ENCODE results near the gene SFI1.

SFI1 gene

DNA sequence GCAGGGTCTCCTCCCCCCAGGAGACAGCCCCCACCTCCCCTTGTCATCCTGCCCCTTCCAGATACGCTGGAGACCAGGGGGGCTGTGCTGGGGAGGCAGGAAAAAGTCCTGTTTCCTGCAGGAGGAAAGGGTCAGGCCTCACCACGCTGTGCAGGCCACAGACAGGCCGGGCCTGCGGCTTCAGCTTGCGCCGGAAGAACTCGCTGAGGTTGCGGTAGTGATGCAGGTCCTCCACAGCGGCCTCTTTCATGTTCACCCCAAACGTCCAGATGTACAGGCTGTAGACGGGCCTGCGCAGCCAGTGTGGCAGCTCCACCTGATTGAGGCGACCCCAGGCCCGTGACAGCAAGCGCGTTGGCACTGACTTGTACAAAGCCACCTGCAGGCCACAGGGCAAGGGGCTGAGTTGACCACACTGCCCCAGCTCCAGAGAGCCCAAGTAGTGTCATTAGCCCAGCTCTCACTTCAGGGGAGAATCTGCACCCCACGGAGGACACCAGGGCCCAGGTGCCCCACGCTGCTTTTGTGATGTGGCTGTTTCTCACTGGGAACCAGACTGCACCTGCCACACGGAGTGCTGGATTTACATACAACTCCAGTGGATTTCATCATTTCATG is 125.3 kb downstream of the SFI1 start:
- DNase-seq = no peak

DNA sequence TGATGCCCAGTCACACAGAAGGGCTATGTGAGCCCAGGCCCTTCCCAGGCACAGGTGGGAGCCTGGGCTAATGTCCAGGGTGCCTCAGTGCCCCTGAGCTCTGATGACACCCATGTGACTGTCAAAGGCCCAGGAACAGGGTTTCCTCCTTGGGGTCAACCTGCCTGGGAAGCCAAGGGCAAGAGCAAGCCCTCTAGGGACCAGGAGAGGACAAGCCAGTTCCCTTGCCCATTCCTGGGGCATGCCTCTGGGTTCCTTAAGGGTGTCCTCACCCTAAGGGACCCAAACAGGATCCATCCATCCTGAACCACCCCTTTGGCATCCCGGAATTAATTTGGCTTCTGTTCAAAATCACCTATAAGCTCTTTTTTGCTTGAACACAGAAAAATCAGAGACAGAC is 126.6 kb downstream of the SFI1 start:
- no peak for DNase-seq

DNA sequence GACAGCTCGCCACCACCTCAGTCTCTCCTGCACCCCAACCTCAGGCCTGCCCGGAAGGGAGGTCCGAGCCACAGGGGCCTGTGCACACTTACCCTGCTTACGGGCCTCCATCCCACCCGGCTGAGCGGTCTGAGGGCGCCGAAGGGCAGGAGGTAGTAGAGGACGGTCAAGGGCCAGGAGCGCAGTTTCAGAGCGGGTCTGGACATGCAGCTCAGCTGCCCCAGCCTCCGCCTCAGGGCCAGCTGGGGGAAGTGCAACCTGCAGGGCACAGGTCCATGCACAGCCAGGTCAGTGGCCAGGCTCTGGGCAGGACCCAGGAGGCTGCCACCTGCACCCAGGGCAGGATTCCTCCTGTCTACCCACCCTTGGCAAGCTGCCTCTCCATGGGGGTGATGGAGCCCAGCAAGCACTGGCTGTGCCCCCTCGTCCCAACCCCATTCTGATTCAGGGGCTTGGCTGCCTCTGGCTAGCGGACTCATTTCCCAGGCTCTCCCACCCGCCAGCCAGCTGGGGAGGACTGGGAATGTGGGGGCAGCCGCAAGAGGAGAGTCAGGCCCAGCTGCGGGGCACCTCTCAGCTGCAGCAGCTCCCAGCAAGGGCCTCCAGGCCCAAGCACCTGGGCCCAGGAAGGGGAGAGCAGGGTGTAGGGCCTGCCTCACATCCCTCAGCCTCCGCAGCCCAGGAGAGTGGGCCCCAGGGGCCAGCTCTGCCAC is 127.4 kb downstream of the SFI1 start:
- DNase-seq = no peak

DNA sequence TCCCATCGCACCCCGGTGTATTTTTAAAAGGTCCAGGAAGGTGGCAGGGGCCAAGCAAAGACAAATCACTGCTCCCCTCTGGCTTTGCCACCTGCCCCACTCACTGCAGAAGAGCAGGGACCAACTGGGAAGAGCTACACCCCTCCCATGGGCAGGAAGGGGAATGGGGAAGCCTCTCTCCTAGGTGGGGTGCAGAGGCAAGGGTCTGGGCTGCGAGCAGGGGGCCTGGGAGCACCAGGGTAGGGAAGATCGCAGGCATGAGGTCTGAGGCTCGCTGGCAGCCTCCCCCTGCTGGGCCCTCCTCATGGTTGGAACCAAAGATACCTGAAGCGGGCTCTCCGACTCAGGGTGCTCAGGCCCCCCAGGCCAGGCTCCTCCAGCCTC is 128.9 kb downstream of the SFI1 start:
- no peak for DNase-seq

DNA sequence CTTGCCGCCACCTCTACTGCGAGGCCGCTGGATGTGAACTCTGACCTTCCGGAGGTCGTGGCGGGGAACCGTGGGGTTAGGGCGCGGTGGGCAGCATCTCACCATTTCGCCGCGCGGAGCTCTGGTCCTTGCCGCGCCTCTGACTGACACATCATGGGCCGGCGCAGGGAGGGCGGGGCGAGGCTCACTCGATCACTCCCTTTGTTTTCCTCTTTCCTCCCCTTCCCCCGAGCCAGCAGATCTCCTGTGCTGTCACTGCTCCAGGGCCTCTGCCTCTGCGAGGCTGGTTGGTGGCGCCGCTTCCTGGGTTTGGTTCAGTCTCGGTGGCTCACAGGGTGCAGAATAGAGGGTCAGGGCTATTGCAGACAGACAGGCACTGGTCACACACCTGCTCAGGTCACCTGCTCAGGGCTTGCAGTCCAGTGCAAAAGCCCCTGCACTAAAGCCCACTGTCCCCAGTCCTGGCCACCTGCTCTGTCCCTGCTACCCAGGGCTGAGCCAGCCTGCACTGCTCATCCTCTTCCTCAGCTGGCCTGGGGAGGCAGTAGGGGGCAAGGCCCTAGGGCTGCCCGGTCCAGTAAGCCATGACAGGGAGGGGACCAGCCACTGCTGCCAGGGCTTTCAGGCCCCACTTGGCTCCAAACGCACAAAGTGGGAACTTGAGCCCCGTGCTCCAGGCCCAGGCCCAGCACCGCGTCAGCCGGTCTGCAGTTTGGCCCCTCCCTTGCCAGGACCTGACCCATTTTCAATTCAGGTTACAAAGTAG is 129.5 kb downstream of the SFI1 start:
- no peak for DNase-seq

DNA sequence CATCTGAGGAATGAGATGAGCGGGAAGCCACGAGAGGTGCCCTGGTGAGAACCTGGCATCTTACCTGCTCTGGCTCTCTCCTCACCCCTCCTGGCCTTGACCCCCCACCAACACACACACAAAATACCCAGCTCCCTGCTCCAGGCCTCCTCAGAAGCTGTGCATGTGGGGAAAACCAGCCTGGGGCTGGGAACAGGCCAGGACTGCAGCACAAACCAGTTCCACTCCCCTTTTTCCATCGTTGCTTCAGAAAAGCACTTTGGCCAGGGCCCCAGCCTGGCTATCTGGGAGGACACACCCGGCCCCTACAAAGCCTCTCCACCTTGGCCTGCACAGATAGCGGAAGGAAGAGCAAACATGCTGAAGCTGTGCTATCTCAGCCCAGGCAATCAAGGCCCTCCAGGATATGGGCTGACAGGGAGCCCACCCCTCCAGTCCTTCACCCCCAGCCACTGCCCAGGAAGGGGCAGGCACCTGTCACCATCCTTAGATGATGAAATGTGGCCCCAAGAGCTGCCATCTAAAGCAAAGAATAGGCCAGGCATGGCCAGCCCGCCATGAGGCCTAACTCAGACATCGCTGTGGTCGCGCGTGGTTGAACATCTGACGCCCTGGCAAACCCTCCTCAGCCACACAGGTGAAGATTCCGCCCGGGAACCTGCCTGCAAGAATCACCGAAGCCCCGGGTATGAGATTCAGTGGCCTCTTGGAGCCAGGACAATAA is 130.3 kb downstream of the SFI1 start:
- no peak for DNase-seq

DNA sequence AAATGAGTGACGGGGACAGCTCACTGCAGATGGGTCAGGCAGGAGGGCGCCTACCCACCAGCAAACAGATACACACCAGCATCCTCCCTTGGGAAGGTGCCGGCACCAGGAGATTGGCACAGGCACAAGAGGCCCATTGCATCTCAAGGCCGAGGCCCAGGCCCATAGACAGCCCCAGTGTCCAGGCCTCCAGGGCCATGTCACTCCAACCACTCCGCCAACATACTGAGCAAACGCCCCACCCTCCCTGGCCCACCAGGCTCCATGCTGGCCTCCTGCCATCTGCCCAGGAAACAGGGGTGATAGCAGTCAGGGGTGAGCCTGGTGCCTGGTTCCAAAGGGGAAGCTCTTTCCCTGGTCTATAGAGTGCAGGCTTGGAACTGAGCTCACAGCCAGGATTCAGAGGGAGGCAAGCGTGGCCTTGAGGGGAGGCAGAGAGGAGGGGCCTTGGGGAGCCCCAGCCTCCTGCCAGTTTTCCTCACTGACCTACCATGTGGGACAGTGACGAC is 130.9 kb downstream of the SFI1 start:
- no peak for DNase-seq

DNA sequence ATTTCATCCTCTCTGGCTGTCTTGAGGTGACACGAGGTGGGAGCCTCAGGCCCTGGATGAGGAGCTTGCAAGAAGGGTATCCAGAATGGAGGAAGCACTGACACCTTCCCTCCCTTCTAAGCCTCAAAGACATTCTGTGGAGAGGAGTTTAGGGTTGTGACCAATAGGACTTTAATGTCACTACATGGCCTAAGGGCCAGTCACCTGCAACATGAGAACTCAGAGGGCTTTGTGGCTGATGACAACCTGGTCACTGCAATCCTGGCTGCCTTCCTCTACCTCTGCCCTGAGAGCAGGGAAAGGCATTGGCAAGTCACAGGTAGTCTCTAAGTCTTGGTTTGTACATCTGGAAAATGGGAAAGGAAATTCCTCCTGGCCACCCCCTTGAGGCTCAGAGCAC is 132.0 kb downstream of the SFI1 start:
- DNase-seq = no peak

DNA sequence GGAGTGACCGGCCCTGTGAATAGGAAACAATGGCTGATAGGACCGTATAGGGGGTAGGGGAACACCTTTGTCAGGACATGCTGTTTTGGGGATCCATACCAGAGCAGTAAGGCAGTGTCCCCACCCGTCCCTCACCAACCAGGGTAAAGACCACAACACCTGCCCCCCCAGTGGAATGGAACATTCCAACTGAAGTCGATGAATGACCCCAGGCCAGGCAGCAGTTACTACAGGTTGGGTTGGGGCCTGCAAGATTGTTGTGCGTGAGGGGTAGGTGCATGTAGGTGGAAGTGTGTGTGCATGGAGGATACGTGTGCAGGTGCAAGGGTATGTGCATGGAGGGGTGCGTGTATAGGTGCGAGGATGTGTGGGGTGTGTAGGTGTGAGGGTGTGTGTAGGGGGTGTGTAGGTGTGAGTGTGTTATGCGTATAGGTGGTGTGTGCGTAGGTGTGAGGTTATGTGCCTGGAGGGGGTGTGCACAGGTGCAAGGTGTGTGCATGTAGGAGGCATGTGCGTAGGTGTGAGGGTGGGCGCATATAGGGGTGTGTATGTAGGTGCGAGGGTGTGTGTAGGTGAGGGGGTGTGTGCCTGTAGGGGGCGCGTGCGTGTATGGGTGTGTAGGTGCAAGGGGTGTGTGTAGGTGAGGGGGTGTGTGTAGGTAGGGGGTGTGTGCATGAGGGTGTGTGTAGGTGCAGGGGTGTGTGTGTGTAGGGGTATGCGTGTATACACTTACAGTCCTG is 132.8 kb downstream of the SFI1 start:
- no peak for DNase-seq

DNA sequence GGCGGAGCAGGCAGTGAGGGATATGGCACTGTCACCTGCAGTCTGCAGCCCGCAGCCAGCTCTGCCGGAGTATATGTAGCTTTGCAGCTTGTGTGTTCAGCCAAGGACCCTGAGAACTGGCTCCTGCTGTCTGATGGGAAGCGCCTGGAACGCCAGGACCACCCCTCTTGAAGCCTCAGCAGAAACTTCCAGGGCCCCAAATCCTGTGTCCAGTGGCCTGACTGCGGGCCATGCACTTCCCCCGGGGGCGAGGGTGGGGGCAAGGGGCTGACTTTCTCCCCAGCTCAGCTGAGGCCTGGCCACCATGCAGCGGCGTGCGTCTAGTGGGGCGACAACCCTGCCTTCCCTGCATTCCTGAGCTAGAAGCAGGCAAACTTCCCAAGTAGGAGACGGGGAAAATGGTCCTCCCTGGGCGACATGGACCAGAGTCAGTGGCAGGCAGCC is 133.4 kb downstream of the SFI1 start:
- DNase-seq = no peak

DNA sequence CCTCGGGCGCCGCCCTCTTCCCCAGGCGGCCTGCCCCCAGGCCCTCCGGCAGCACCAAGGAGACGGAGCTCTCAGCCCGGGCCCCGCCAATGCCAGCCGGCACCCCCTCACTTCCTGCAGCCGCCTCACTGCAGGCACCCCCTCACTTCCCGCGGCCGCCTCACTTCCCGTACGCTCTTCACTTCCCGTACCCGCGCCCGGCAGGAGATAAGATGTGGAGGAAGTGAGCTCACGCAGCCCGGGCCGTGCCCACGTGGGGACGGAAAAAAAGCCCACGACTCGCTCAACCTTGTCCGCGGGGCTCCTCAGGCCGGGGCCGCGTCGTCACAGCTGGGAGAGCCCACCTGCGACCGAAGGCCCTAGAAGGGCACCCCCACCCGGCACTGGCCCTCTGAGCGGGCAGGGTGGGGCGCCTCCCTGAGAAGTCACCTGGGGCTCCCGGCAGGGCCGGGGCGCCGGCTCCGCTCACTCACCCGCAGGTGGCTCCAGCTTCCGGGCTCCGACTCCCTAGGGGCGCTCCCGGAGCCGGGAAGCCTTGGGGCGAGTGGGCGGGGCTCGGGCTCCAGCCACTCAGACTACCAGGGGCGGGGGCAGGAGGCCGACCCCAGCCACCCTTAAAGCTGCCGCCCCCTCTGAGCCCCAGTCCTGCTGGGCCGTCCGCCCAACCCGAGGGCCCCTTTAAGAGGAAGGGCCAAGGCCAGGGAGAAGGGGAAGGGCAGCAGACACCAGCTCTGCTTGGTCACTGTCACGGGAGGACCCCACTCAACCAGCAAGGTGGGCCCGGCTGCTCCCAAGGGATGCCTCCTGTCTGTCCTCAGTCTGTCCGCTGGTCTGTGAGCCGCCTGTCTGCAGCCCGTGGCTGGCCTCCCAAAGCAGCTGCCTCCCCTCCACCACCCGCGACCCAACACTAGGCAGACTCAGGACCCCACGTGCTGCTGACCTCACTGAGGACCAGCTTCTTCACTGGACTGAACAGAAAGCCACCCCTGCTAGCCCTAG is 134.3 kb downstream of the SFI1 start:
- DNase-seq = peak; percentile 34

DNA sequence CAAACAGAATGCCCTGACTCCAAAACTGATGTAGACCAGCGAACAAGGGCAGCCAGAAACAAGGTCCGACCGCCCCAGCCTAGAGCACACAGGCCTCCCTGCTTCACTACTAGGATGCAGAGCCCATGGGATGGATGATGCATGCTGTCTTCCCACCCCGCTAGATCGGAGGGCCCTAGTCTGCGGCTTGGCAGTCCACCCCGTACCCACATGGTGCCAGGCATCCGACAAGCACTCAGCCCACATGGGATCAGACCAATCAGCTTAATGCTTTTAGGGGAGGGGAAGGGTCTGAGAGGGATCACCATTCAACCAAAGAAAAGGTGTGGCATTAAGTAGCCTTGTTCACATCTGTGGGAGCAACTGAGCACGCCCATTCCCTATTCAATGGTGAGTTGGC is 135.1 kb downstream of the SFI1 start:
- DNase-seq = no peak

DNA sequence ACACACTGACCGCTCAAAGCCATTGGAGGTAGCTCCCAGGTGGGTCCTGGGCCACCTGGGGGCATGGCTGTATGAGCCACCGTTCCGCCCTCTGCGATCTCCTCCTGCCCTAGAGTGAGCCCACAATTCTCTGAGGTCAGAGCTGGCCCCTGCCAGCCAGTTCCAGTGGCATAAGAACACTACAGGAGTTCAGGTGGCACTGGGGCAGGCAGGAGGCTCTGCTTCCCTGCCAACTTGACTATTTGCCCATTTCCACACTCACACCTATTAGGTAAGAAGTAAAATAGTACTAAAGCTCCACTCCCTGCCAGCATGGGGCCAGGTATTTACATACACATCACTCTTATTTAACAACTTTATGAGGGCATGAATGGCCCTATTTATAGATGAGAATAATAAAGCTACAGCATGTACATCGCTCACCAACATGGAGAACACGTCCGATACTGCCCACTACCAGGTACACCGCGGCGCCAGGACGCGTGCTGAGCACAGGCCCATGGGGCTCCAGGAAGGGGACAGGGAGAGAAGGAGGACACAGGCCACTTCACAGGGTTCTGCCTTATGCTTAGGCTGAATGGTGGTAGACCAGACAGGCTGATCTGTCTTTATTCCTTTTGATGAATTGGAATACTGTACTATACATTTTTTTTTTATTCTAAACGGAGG is 139.4 kb downstream of the SFI1 start:
- no peak for DNase-seq

DNA sequence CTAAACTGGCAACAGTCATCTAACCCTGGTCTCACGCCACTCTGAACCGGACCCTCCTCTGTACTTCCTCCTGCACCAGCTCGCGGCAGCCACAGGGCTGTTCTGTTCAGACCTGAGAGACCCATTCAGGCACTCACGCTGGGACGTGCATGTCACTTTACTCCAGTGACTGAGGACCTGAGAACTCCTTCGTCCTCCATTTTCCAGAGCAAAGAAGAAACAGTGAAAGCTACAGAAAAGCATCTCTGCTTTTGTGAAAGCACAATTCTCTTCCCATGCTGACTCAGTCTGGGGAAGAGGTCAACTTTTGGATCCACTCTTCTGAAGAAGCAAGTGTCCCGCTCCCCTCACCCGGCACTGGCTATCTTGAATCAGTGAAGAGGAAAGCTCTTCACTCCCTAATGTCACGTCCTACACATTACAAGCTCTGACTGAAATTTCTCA is 141.1 kb downstream of the SFI1 start:
- no peak for DNase-seq

DNA sequence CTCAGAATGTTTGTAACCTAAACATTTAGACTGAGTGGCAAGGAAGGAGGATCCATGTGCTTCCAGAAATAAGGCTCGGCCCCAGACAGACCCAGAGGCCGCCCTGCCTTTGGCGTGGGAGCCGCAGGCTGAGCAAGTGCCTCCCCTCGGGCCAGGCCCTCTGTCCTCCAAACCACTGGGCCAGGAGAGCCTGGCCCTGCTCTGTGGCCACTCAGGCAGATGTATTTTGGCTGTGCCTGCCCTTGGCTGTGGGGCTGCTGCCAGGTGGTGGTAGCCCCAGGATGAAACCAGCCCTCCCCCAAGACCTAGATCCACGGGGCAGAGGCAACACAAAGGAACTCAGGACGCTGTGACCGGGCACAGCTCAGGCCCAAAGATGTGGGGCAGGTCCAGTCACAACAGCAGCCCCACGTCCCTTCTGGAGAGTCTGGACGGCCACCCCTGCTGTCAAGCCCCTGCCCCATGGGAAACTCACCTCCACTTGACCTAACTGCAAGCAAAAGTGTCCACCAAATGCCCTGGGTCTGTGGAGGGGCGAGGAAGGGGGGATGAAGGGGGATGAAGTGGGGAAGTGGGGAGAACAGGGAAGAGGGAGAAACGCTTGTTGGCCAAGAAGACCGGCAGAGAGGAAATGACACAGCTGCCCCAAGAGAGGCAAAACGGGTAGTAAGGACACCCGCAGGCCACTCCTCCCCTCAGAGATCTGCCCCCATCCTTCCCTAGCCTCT is 141.7 kb downstream of the SFI1 start:
- DNase-seq = no peak

DNA sequence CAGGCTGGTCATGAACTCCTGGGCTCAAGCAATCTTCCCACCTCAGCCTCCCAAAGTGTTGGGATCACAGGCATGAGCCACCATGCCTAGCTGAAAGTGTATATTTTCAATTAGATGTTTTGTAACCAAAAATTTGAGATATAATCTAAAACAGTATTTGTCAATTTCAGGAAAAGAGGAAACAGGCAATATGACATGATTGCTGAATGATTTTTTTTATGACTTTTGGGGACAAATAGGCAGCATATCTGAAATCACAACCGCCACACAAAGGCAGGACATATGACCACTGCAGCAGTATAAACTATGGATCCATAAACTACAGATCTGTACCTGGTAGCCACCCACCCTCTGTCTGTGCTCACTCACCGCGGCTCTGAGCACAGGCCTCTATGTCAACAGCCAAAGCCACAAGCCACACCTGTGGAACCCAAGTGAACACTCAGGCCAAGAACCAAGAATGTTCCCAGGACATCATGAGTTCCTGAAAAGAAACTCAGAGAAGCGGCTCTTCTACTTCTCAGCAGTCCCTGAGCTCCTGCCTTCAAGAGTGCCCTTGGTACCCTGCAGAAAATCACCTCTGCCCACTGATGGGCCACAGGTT is 143.2 kb downstream of the SFI1 start:
- no peak for DNase-seq

DNA sequence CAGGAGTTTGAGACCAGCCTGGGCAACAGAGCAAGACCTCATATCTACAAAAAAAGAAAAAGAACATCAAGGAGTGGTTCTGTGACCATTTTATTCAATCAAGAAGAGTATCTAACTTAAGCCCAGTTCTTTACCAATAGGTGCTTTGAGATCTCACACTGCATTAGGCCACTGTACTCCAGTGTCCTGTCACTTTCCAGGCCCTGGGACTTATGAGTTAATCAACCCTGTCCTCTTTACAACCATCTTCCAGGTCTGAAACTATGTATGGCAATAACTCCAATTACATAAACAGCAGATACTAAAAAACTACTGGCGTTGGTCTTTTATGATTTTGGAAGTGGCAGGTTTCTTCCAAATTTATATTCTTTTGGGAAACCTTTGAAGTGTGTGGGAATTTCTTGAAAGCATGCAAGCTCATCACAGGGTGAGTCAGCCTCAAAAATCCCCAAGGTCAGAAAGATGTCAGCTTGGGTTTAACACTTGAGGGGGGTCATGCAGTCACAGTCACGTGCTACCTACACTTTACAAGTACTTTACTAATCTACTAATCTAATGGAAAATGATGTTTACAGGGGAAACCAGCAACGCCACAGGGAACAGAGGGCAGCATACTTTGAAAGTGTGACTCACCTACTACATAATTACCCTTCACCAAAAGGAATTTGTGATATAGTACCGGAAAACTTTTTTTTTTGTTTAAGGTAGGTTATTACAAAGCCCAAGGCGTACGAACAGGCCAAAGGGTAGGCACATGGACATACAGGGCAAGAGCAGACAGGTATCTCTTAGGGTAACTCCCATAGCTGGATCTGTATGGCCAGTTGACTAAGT is 150.1 kb downstream of the SFI1 start:
- no peak for DNase-seq

DNA sequence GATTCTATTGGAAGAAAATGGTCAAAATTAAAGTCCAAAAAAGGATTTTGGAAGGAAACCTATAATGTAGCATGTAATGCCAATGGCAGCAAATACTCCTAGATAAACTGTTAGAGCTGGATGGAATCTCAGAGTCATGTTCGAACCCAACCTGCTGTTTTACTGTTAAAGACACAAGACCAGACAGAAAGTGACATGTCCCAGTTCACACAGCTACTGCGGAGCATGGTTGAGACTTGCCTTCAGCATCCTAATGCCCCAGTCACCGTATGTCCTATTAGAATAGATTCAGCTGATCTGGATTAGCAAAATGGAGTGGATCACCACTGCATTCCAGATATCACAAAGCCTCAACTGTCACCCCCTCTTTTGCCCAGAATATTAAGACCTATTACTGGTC is 150.7 kb downstream of the SFI1 start:
- no peak for DNase-seq

Data from amniotic stem cell (primary cell).